T-helper 2 cell treated with Interferon-gamma antibody and Interleukin-4, amounts not matched to agents 100 ng/mL and 5 ng/mL, for 36 hours (primary cell): ENCODE measurements around the gene TRAF4. TPM values are rescaled to one million over a fixed set of nuclear protein-coding genes. Genes with fewer than 3 reads are reported as not detected.

ENCODE experiments used
- intact Hi-C: fragments of 100-400 bp; cut with micrococcal nuclease; formaldehyde crosslinking; loops from one replicate; pipeline ENCODE4 v1.15.1; 2023
- total RNA-seq: library from RNA; stranded (reverse); gene quantifications from 2 replicates; pipeline ENCODE4 v1.2.3, GENCODE V29; 2022

TRAF4 gene, protein sequence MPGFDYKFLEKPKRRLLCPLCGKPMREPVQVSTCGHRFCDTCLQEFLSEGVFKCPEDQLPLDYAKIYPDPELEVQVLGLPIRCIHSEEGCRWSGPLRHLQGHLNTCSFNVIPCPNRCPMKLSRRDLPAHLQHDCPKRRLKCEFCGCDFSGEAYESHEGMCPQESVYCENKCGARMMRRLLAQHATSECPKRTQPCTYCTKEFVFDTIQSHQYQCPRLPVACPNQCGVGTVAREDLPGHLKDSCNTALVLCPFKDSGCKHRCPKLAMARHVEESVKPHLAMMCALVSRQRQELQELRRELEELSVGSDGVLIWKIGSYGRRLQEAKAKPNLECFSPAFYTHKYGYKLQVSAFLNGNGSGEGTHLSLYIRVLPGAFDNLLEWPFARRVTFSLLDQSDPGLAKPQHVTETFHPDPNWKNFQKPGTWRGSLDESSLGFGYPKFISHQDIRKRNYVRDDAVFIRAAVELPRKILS
- 49.1 and 50.6 TPM in 2 replicates for total RNA-seq

DNA sequence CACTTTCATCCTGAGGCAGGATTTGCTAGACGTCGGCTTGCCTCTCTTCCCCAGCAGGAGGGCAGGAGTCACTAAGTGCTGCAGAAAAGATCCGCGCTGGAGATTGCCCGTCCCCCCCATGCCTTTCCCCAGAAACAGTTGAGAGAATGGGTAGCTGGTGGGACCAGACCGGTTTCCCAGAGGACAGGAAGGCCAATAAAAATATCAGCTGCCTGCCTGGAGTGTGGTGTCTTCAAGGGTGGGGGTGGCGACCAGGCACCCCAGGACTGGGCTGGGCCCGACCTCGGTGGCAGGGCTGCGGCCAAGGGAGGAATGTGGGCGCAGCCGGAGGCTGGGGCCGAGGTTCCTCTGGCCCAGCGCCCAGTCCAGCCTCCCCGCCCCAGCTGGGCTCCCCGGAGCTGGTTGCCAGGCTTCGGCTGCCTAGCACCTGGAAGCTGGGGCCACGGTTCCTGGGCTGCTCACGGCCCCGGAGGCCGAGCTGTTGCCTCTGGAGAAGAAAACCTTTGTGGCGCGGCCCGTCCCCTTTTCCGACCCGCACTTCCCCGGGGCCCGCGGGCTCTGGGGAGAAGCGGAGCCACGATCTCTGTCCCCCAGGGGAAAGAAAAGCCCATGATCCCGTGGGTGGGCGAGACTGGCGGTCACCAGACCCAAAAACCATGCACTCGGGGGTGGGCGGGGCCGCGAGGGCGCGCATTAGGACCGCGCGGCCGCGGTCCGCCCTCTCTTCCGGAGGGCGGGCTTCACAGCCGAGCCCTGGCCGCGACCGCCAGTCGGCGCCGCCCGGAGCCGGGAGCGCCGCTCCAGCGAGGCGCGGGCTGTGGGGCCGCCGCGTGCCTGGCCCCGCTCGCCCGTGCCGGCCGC, at the start of gene TRAF4:
TRAF4 (plus strand) TSS at position 769 of the 861 bp plus-strand sequence. CDS start 102 bp downstream, outside the sequence.
- intact Hi-C loops: loop anchor here (1.0 kb wide), 2 partner anchors 15 to 183 kb away; partner anchors contain the start of gene NEK8

DNA sequence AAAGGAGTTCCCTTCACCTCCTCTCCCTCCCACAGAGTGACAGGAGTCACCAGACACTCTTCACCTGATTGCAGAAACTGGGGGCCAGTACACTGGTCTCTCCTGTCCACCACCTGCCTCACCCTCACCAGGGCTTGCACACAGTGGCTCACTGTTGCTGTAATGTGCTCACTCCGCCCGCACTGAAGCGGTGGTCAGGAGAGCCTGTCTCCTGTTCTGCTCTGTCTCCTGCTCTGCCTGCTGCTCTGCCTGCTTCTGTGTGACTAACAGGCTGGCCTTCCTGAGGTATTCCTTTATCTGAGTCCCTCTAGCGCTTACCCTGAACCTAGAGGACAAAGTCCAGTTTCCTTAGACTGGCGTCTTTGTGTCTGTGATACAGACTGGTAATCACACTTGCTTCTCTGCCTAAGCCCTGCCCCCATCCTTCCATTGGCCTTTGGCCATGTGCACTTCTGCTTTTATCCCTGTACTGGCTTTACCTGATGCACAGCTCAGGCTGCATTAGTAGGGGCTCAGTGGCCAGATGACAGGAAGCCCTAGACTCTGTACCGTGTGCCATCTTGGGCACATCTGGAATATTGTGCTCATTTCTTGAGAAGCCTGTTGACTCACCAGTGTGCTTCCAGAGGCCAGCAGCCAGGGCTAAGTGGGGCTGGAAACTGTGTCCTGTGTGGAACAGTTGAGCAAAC, 45.4 kb upstream of the TRAF4 start:
- intact Hi-C loops: no loop called here

DNA sequence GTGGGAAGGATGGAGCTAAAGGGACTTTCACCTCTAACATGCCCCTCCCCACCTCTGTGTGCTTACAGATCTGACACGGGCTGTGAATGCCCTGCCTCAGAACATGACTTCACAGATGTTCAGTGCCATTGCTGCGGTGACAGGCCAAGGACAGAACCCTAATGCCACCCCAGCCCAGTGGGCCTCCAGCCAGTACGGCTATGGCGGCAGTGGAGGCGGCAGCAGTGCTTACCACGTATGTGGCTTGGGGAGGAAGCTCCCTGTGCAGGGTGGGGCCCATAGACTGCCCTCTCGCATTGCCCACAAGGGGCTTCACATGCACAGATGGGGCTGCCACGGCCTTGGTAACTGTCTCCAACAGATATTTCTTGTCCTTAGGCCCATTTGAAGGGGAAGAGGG, 43.5 kb upstream of the TRAF4 start:
- intact Hi-C loops: no loop called here

DNA sequence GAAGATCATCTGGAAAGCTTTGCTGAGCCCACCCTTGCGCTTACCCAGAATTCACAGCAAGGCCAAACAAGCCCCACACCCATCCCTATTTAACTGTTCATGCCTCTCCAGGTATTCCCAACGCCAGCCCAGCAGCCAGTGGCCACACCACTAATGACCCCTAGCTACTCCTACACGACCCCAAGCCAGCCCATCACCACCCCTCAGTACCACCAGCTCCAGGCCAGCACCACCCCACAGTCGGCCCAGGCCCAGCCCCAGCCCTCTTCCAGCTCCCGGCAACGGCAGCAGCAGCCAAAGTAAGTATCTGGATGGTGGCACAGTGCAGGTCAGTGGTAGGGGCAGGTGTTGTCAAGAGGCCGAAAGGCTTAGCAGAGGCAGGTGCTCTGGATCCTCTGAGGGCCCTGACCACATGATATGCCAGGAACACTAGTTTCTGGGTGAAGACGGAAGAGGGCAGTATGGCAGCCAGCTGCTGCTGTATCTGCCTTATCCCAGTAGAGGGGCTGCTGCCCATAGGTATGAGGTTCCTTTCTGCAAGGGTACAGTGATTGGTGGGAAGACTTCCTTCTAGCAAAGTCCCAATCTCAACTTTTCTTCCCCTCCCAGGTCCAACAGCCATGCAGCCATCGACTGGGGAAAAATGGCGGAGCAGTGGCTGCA, 42.9 kb upstream of the TRAF4 start:
- intact Hi-C loops: no loop called here

DNA sequence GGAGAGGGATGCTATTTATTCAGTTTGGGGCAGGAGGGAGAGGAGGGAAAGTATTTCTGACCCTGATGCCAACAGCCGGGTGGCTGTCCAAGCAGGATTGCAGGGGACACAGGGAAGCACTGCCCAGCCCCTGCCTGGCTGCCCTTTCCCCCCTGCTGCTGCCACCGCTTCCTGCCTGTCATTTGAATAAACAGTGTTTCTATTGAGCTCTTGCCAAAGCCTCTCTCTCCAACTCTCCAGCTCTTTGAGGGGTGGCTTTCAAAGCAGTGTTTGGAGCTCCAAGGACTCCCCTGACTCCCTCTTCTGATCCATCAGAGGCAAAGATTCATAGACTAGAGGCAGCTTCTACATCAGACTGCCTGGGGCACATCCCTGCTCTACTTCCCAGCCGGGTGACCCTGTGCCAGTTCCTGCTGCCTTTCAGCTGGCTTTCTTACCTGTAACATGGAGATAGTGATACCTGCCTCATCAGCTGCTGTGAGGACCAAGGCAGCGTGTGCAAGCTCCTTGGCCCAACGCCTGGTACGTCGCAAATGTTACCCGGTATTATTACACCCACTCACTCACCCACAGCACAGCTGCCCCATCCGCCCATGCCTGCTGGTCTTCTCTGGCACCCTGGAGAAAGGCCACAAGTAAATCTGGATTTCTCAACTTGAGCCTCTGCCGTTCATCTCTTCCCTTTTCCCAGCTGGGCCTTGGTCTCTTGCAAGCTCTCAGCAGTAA, 41.6 kb upstream of the TRAF4 start:
- intact Hi-C loops: no loop called here

DNA sequence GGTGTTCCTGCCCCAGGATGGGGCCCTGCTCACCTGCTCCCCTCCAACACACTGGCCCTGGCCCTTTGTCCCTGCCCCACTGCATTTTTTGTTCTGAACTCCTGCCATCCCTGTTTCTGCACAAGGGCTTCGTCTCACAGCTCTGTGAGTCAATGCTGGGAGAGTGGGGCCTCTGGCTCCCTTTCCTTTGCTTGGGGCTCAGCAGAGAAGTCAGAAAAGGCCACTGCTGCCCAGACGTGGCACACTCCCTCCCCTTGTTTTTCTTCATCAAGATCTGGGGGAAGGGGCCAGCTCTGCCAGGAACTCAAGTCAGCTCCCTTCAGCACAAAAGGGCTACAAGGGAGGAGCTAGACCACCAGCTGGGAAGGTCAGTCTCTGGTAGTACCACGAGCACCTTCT, 41.1 kb upstream of the TRAF4 start:
- intact Hi-C loops: no loop called here

DNA sequence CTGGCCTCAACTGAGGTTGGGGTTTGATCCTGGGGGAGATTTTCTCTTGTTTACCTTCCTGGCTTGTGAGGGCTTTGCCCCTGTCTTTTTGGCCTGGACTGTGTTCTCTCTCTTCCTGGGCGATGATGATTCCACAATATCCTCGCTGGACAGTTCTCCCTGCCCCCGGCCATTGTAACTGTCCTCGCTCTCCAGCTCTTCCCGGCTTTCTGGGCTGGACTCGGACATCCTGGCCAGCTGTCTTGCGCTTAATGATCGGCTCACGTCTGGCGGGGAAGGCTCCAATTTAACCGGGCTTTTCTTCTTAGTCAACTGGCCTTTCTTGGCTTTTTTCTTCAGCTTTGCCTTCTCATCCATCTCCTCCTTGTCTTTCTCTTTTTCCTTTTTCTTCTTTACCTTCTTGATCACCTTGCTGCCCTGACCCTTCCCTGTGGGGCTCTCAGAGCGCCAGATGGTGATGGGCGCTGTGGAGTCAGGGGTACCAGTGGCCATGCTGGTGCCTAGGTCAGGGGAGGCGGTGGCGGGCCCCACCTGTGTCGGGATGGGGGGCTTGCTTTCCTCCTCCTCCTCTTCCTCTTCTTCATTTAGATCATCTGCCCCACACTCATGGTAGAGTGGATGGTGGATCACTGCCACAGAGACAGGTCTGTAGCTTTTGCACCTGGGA, 40.1 kb upstream of the TRAF4 start:
- intact Hi-C loops: no loop called here

DNA sequence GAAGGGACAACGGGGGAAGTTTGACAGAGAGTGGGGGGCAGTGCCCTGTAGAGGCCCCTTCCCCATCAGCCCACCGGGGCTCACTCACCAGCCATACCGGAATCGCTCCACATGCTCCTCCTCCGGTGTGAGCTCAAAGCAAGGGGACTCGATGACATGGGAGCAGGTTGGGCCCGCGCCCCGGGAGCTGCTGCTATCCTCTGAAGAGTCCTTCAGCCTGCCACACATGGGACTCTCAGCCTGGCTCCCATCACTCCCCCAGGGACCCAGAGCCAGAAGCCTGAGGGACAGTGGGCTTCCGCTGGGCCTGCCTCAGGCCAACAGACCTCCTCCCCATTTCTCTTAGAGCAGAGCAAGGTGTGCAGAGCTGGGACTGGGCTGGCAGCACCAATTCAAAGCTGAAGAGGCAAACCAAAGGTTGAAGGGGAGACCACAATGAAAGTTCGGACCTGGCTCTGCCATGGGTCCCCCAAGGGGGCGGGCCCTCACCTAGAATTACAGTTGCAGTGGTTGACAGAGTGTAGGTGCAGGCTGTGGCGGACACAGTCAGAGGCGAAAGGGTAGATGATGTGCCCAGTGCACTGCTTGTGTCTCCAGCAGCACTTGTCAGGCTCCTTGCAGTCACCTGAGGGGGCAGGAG, 39.5 kb upstream of the TRAF4 start:
- intact Hi-C loops: no loop called here

DNA sequence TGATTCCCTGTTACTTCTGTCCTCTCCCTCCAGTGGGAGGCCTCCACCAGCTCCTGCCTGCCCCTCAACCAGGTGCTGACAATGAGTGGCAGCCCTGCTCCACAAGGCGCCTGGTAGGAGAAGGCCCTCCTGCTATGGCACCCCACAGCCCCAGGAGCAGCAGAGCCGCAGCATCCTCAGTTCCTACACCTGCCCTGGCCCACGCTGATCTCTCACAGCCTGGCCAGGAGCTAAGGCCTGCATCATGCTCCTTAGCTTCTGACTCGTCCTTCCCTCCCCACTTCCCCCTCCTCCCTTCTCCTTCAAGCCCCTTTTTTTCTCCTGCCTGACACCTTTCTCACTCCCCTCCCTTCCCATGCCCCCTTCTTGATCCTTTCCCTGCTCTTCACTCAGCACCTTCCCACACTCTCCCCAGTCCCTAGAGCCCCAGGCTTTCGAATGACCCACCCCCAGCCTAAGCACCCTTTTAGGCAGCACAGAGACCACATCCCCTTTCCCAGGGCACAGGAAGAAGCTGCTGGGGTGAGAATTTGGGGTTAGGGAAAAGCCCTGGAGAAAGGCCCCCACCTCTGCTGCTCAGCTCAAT, 38.6 kb upstream of the TRAF4 start:
- intact Hi-C loops: no loop called here

DNA sequence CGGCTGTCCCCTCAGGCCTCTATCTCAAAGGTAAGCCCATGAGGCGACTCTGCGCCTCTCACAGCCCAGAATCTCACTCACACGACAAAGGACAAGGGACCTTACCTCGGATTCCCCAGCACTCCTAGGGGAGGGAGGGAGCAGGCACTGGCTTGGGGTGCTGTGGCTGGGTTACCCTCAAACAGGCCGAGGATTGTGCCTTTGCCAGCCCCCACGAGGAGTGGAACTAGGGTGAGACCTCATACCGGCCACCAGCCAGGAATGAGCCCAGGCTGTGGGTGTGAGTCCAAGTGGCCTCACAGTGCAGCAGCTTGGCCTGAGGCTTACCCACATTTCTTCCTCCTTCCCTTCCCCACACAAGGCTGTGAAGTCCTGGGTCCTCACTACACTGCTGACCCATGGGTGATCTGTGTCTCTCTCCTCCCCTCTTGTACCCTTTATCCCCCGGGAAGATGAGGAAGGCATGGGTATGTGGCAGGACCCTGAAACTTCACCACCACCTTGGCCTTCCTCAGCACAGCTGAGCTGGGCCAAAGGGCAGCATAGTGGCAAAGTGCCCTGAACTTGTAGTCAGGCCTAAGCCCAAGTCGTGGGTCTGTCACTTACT, 38.0 kb upstream of the TRAF4 start:
- intact Hi-C loops: no loop called here

DNA sequence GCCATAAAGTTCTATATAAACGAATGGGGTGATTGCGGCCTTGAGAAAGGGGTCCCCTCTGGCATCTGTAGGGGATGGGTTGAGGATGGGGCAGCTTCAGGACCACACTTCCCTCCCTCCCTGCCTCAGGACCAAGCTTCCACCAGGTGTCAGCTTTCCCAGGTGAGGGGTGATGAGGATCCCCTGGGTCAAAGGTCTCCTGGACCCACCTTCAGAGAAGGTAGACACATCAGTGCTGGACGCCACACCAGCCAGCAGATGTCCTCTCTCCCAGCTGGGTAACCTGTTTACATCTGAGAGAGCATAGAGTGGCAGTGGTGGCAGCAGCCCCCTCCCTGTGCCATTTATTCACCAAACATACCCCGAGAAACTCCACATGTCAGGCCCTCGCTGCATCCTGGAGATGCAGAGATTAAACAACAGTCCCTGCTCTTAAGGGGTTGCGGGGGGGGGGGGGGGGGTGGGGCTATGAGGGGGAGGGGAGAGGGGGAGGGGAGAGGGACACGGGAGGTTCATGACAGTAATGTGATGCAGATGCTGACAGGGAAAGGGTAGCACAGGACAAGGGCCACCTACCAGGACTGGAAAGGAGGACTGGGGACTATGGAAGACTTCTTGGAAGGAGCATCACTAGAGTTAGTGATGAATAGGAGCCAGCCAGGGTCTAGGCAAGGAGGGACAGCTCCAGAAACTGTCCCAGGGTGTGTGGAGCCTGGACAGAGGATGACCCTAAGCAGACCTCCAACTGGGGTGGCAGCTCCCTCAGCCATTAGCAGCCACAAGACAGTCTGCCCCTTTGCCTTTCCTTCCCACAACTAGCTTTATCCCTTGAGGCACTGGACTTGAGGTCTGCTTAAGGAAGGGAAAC, 37.1 kb upstream of the TRAF4 start:
- intact Hi-C loops: no loop called here

DNA sequence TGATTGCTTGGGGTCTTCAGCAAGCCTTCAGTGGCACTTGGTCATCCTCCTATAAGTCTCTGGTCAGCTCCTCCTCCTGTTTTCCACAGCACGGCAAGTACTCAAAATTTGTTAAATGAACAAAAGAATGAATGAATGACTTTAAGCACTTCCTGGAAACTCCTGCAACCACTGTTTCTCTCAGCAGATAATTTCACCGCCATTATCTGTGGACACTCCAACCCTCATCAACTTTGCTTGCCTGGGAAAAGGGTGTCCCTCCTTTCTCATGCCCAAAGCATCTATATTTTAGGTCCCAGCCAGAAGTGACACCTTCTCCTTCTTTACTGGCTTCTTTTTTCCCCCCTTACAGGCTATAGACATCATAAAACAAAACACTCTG, 36.5 kb upstream of the TRAF4 start:
- intact Hi-C loops: no loop called here

DNA sequence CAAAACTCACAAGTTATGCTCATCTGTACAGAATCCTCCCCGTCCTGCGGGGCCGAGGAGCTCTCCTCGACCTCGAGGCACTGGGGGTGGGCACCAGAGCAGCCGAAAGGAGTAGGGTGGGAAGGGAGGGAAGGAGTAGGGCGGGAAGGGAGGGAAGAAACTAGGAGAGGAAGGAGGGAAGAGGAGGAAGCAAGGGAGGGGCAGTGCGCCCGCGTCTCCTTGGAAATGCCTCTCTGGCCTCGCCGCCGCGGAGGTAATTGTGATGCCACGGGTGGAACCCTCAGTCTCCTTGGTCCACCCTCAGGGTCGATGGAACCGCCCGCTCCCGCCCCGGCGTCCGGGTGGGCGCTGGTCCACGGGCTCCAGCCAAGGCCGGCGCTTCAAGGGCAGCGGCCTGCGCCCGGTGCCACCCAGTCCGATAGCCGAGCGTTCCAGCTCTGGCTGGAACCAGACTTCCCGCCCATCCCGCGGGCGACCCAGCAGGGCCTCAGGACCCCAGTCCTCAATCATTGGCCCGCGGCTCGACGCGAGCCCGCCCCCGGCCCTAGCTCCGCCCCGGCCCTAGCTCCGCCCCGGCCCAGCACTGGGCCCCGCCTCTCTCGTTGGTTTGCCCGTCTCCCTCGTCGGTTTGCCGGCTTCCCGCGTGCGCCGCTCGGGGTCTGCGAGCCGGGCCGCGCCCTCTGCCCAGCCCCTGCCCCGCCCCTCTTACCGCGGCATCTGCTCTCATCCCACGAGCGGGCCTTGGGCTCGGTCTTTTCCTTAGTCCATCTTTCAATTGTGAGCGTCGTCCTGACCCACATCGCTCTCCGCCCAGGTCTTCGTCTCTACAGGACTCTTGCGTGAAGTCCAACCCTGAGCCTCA, 32.7 kb upstream of the TRAF4 start:
- intact Hi-C loops: loop anchor here (1.0 to 10.0 kb wide), 7 partner anchors 8 to 434 kb away; partner anchors contain the start of genes IFT20, NEK8, PIGS and RPL23A

DNA sequence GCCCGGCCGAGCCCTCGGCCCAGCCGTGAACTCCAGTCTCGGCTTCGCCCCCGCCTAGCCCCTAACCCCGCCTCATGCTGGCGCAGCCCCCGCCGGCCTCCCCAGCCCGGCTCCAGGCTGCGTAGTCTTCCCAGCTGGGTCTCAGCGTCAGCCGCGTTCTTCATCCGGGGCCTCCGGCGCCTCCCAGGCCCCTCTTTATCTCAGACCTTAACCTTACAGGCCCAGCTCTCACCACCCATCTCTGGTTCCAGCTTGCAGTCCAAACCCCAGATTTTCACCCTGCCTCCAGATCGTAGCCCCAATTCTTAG, 32.1 kb upstream of the TRAF4 start, which contains the start of gene PROCA1:
PROCA1 (minus strand) TSS at position 166 of the 309 bp plus-strand sequence. CDS start 228 bp downstream, outside the sequence.
- intact Hi-C loops: loop anchor here (1.0 to 10.0 kb wide), 7 partner anchors 8 to 433 kb away; partner anchors contain the start of genes IFT20, NEK8, PIGS and RPL23A

DNA sequence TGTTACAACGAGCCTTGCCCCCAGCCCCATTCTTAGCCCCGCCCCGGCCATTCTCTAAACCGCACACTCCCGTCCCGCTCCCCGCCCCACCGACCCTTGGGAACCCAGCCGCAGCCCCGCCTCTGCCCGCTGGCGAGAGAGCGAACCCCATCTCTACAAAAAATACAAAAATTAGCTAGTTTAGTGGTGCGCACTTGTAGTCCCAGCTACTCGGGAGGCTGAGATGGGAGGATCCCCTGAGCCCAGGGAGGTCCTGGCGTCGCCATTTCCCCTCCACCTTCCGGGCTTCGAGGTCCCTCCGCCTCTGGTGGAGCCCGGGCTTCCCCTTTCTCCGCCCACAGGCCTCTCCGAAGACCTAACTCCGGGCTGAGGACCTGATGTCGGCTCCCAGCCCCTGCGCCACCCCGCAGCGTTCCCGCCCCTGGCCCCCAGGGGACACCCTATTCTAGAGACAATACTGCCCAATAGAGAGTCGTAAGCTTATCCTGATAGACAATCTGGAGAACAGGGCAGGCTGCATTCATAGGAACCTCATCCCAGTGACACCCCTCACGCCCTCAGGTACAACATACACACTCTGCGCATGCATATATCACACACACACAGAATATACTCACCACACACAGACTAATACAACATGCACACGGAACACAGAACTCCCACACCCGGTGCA, 31.6 kb upstream of the TRAF4 start:
- intact Hi-C loops: loop anchor here (5.0 to 10.0 kb wide), 3 partner anchors 160 to 433 kb away; partner anchors contain the start of genes IFT20, TNFAIP1 and UNC119
